H9 (cell line): ENCODE results near the gene TARS2. TPM values are rescaled to one million over a fixed set of nuclear protein-coding genes. Genes with fewer than 3 reads are reported as not detected.
A peak's percentile ranks its signal among the peaks of the same experiment; 100 is the strongest.

Source experiments
- DNase-seq: peaks from one replicate; pipeline ENCODE4 v3.0.0-alpha.2; 2017
- H2AFZ ChIP-seq: one replicate; pipeline ENCODE4 v1.6.1; 2013; ENCODE audit warnings: mild to moderate bottlenecking, low read length, control low read depth, moderate library complexity
- H2AK5ac ChIP-seq: 2 replicates; pipeline ENCODE4 v1.6.1; 2013; ENCODE audit warnings: low read length, control low read depth, mixed read lengths; ENCODE audit not compliant: insufficient read length
- H2BK120ac ChIP-seq: one replicate; pipeline ENCODE4 v1.6.1; 2013; ENCODE audit warnings: low read depth, mild to moderate bottlenecking, low read length, control low read depth, inconsistent platforms; ENCODE audit not compliant: poor library complexity, severe bottlenecking
- H2BK12ac ChIP-seq: 2 replicates; pipeline ENCODE4 v1.6.1; 2013; ENCODE audit warnings: low read length, control low read depth, mixed read lengths, low read depth; ENCODE audit not compliant: insufficient read length
- H2BK15ac ChIP-seq: 2 replicates; pipeline ENCODE4 v1.6.1; 2013; ENCODE audit warnings: low read depth, low read length, control low read depth
- H2BK20ac ChIP-seq: one replicate; pipeline ENCODE4 v1.6.1; 2013; ENCODE audit warnings: low read depth, mild to moderate bottlenecking, low read length, control low read depth, inconsistent platforms; ENCODE audit not compliant: poor library complexity, severe bottlenecking
- H2BK5ac ChIP-seq: 2 replicates; pipeline ENCODE4 v1.6.1; 2013; ENCODE audit warnings: low read length, control low read depth, mixed read lengths; ENCODE audit not compliant: insufficient read length
- H3K14ac ChIP-seq: 2 replicates; pipeline ENCODE4 v1.6.1; 2013; ENCODE audit warnings: low read length, control low read depth; ENCODE audit not compliant: insufficient read depth
- H3K18ac ChIP-seq: 2 replicates; pipeline ENCODE4 v1.6.1; 2013; ENCODE audit warnings: low read depth, mild to moderate bottlenecking, mixed read lengths, low read length, control low read depth; ENCODE audit not compliant: insufficient read length
- H3K23ac ChIP-seq: 2 replicates; pipeline ENCODE4 v1.6.1; 2013; ENCODE audit warnings: low read length, control low read depth, mixed read lengths, low read depth; ENCODE audit not compliant: insufficient read length
- H3K23me2 ChIP-seq: 2 replicates; pipeline ENCODE4 v1.6.1; 2013; ENCODE audit warnings: low read depth, mild to moderate bottlenecking, mixed read lengths, low read length, control low read depth; ENCODE audit not compliant: insufficient read length, poor library complexity, severe bottlenecking
- H3K27ac ChIP-seq: 2 replicates; pipeline ENCODE4 v1.5.1; 2013; ENCODE audit warnings: low read length, control low read depth, mixed read lengths, low read depth; ENCODE audit not compliant: insufficient read length
- H3K27me3 ChIP-seq: 2 replicates; pipeline ENCODE4 v1.6.1; 2013; ENCODE audit warnings: low read length, control low read depth, inconsistent platforms; ENCODE audit not compliant: insufficient read depth
- H3K4ac ChIP-seq: 2 replicates; pipeline ENCODE4 v1.6.1; 2013; ENCODE audit warnings: low read depth, mild to moderate bottlenecking, control low read depth, inconsistent platforms, low read length, moderate library complexity
- H3K4me1 ChIP-seq: 2 replicates; pipeline ENCODE4 v1.6.1; 2013; ENCODE audit warnings: low read length, control low read depth, inconsistent platforms; ENCODE audit not compliant: insufficient read depth
- H3K4me2 ChIP-seq: 2 replicates; pipeline ENCODE4 v1.6.1; 2013; ENCODE audit warnings: low read length, control low read depth, mixed read lengths; ENCODE audit not compliant: insufficient read length, insufficient read depth
- H3K56ac ChIP-seq: 2 replicates; pipeline ENCODE4 v1.6.1; 2013; ENCODE audit warnings: low read depth, mild to moderate bottlenecking, mixed read lengths, low read length, control low read depth; ENCODE audit not compliant: insufficient read length
- H3K79me1 ChIP-seq: 2 replicates; pipeline ENCODE4 v1.6.1; 2013; ENCODE audit warnings: low read depth, mild to moderate bottlenecking, moderate library complexity, low read length, control low read depth, inconsistent platforms; ENCODE audit not compliant: insufficient read depth, poor library complexity, severe bottlenecking
- H3K79me2 ChIP-seq: 2 replicates; pipeline ENCODE4 v1.6.1; 2013; ENCODE audit warnings: low read length, control low read depth, inconsistent platforms; ENCODE audit not compliant: insufficient read depth
- H3K9ac ChIP-seq: 2 replicates; pipeline ENCODE4 v1.6.1; 2013; ENCODE audit warnings: low read length, control low read depth, mixed read lengths; ENCODE audit not compliant: insufficient read length; ENCODE audit errors: extremely low read depth
- H3K9me3 ChIP-seq: one replicate; pipeline ENCODE4 v1.6.1; 2013; ENCODE audit warnings: low read depth, low read length, inconsistent platforms; ENCODE audit not compliant: control insufficient read depth
- H3T11ph ChIP-seq: one replicate; pipeline ENCODE4 v1.6.1; 2013; ENCODE audit warnings: mild to moderate bottlenecking, low read length, control low read depth, inconsistent platforms
- H4K20me1 ChIP-seq: one replicate; pipeline ENCODE4 v1.6.1; 2013; ENCODE audit not compliant: control insufficient read depth, insufficient read length, insufficient read depth
- H4K5ac ChIP-seq: 2 replicates; pipeline ENCODE4 v1.6.1; 2013; ENCODE audit warnings: low read depth, mild to moderate bottlenecking, mixed read lengths, low read length, control low read depth; ENCODE audit not compliant: insufficient read length
- H4K8ac ChIP-seq: replicated peaks from 2 replicates; pipeline ENCODE4 v1.6.1; 2013; ENCODE audit warnings: low read length, control low read depth, mixed read lengths, low read depth; ENCODE audit not compliant: insufficient read length
- H4K91ac ChIP-seq: 2 replicates; pipeline ENCODE4 v1.6.1; 2013; ENCODE audit warnings: low read depth, mild to moderate bottlenecking, moderate library complexity, mixed read lengths, low read length, control low read depth; ENCODE audit not compliant: insufficient read length
- H3K27ac Mint-ChIP-seq, 3 experiments: 2 replicates in 2 of 3; 3 replicates in 1 of 3; pipeline ENCODE4 v1.8.0; 2020 to 2021; ENCODE audit warnings: mixed read lengths in 3 of 3, mild to moderate bottlenecking in 1 of 3, moderate library complexity in 1 of 3
- H3K27me3 Mint-ChIP-seq: 2 replicates; pipeline ENCODE4 v1.8.0; 2021; ENCODE audit warnings: low read depth, mild to moderate bottlenecking, moderate library complexity, mixed read lengths
- H3K36me3 Mint-ChIP-seq, 3 experiments: 2 replicates in 2 of 3; 3 replicates in 1 of 3; pipeline ENCODE4 v1.8.0; 2020 to 2021; ENCODE audit warnings: low read depth in 3 of 3, mixed read lengths in 3 of 3; ENCODE audit not compliant: insufficient read depth in 1 of 3
- H3K4me1 Mint-ChIP-seq, 2 experiments: 2 replicates each; pipeline ENCODE4 v1.8.0; 2020; ENCODE audit warnings: mixed read lengths in 2 of 2
- H3K4me3 Mint-ChIP-seq, 2 experiments: 2 replicates in 1 of 2; 3 replicates in 1 of 2; pipeline ENCODE4 v1.8.0; 2020 to 2021; ENCODE audit warnings: mild to moderate bottlenecking in 2 of 2, mixed read lengths in 2 of 2, moderate library complexity in 1 of 2
- H3K9me3 Mint-ChIP-seq, 2 experiments: 2 replicates in 1 of 2; 3 replicates in 1 of 2; pipeline ENCODE4 v1.8.0; 2020; ENCODE audit warnings: mild to moderate bottlenecking in 2 of 2, mixed read lengths in 2 of 2, moderate library complexity in 1 of 2
- WGBS: extraction: QIAGEN DNeasy Blood & Tissue Kit; methylation state at CpG from one replicate; pipeline ENCODE4 v1.1.7; 2013; ENCODE audit warnings: missing lambda C conversion rate, low lambda C conversion rate, mixed read lengths; ENCODE audit not compliant: insufficient read length; ENCODE audit errors: extremely low coverage; 5-methylcytosine and 5-hydroxymethylcytosine counted together
- total RNA-seq: library from RNA; stranded (reverse); gene quantifications from 2 replicates; pipeline ENCODE4 v1.2.1, GENCODE V29; 2021
- TF ChIP-seq, protein P1 (sequence below): fragments of 200-600 bp; sonication (generic); conservative IDR thresholded peaks from 3 replicates; pipeline ENCODE4 v1.8.0; 2021; ENCODE audit warnings: antibody characterized with exemption, mild to moderate bottlenecking

The TARS2 gene
- total RNA-seq, 1 experiment from 2014 or later: 36.5 TPM

DNA sequence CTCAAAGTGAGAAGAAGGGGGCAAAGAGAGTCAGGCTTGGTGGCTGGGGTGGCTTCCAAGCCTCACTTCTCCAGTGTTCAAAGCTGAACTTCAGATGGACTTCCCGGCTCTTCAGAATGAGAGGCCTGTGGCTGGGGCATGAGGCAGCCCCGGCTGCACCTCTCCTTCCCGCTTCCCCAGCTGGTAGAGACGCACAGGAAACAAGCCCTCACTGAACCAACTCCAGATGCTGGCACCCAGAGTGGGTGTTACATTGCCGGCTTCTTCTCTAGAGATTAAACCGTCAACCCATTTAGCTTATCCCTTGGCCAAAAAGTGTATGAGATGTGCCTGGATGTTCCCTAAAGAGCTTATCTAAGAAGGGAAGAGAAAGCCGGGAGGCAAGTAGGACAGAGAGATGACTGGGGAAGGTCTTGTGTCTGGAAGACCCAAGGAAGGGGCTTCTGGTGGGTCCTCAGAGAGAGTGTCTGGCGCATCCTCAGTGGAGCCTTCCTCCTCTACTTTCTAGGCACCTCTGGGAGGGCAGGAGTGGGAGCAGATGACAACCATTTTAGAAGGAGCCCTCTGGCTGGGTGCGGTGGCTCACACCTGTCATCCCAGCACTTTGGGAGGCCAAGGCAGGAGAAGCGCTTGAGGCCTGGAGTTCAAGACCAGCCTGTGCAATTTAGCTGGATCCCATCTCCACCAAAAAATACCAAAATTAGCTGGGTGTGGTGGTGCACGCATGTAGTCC lies 64.0 kb downstream of the TARS2 start:
- Histone ChIP-seq H3K79me2 (no peaks in the 10 kb centered on the region), H2BK120ac (no peak overlapping the region), H3K23ac (no peak overlapping the region), H2BK20ac (no peak overlapping the region), H3K27me3 (peaks cover 3% of the 10 kb centered on the region; the same call in 1 of the 2 replicates), H3K27ac (no peak overlapping the region), H4K91ac (no peak overlapping the region), H3K4ac (no peak overlapping the region), H2AFZ (no peak overlapping the region), H3K56ac (no peak overlapping the region), H3K14ac (no peak overlapping the region), H2BK12ac (no peak overlapping the region), H3K9ac (no peak overlapping the region), H3K4me1 (peaks cover 3% of the 10 kb centered on the region; the same call in 1 of the 2 replicates), H2AK5ac (no peak overlapping the region), H3T11ph (no peak overlapping the region), H4K20me1 (no peaks in the 10 kb centered on the region), H3K4me2 (no peak overlapping the region), H3K18ac (no peak overlapping the region), H4K5ac (no peak overlapping the region), H2BK15ac (no peak overlapping the region), H3K23me2 (peaks cover 10% of the 10 kb centered on the region), H3K79me1 (no peaks in the 10 kb centered on the region), H2BK5ac (no peak overlapping the region), H3K9me3 (no peaks in the 10 kb centered on the region), H4K8ac (no peak overlapping the region)
- Mint-ChIP-seq H3K36me3 (peaks cover 5% of the 10 kb centered on the region in 3 experiments; a peak in 6 of 7 replicates), H3K27ac (peak overlapping the region in 1 of 3 experiments; percentile 34; a peak in 1 of 7 replicates), H3K4me1 (peaks cover 16 to 36% of the 10 kb centered on the region in 2 experiments), H3K27me3 (peaks cover 39% of the 10 kb centered on the region), H3K9me3 (no peaks in the 10 kb centered on the region), H3K4me3 (peak overlapping the region in 1 of 2 experiments; percentile 20; a peak in 1 of 5 replicates)
- DNase-seq: peak; percentile 27
- no CpG with 5 or more reads among the region's 11 CpGs for WGBS
- TF ChIP-seq, protein P1, sequence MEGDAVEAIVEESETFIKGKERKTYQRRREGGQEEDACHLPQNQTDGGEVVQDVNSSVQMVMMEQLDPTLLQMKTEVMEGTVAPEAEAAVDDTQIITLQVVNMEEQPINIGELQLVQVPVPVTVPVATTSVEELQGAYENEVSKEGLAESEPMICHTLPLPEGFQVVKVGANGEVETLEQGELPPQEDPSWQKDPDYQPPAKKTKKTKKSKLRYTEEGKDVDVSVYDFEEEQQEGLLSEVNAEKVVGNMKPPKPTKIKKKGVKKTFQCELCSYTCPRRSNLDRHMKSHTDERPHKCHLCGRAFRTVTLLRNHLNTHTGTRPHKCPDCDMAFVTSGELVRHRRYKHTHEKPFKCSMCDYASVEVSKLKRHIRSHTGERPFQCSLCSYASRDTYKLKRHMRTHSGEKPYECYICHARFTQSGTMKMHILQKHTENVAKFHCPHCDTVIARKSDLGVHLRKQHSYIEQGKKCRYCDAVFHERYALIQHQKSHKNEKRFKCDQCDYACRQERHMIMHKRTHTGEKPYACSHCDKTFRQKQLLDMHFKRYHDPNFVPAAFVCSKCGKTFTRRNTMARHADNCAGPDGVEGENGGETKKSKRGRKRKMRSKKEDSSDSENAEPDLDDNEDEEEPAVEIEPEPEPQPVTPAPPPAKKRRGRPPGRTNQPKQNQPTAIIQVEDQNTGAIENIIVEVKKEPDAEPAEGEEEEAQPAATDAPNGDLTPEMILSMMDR: no peak
